Activated CD8-positive, alpha-beta T cell treated with anti-CD3 and anti-CD28 coated beads for 36 hours (primary cell): ENCODE measurements around the gene MYCBPAP. TPM values are rescaled to one million over a fixed set of nuclear protein-coding genes. Genes with fewer than 3 reads are reported as not detected.
A peak's percentile ranks its signal among the peaks of the same experiment; 100 is the strongest.

Experiments
- ATAC-seq: fragments of 200-7000 bp; cut with Tn5 transposase; one replicate; pipeline ENCODE4 v1.10.0; 2021; ENCODE audit warnings: mild to moderate bottlenecking, moderate library complexity
- CTCF ChIA-PET: fragments of 350-600 bp; sonication (Branson Sonifier 250); formaldehyde crosslinking; loops from one replicate; lab custom pipeline; 2021; ENCODE audit warnings: antibody characterized with exemption; lab: Charles Lee
- POLR2A ChIA-PET: fragments of 350-600 bp; sonication (Branson Sonifier 250); formaldehyde crosslinking; loops from one replicate; lab custom pipeline; 2021; ENCODE audit warnings: antibody characterized with exemption; lab: Charles Lee
- DNase-seq: peaks from one replicate; pipeline ENCODE4 v3.0.0-alpha.2; 2020
- H3K27ac Mint-ChIP-seq: one replicate; pipeline ENCODE4 v1.8.0; 2021; ENCODE audit warnings: mild to moderate bottlenecking, mixed read lengths
- H3K27me3 Mint-ChIP-seq: one replicate; pipeline ENCODE4 v1.8.0; 2021; ENCODE audit warnings: mixed read lengths
- H3K36me3 Mint-ChIP-seq: one replicate; pipeline ENCODE4 v1.8.0; 2021; ENCODE audit warnings: low read depth, mixed read lengths
- H3K4me1 Mint-ChIP-seq: one replicate; pipeline ENCODE4 v1.8.0; 2021; ENCODE audit warnings: low read depth, mixed read lengths
- H3K4me3 Mint-ChIP-seq: one replicate; pipeline ENCODE4 v1.8.0; 2021; ENCODE audit warnings: mild to moderate bottlenecking, moderate library complexity, mixed read lengths
- H3K9me3 Mint-ChIP-seq: one replicate; pipeline ENCODE4 v1.8.0; 2021; ENCODE audit warnings: mixed read lengths
- CTCF ChIP-seq: fragments of 200-600 bp; IDR thresholded peaks from one replicate; pipeline ENCODE4 v1.8.0; 2022; ENCODE audit warnings: antibody characterized with exemption, mild to moderate bottlenecking
- intact Hi-C: fragments of 100-400 bp; cut with micrococcal nuclease; formaldehyde crosslinking; loops from one replicate; pipeline ENCODE4 v1.10.0; 2022
- total RNA-seq, 2 experiments: library from RNA; stranded (reverse); gene quantifications; one replicate each; pipeline ENCODE4 v1.2.3, GENCODE V29; 2021

Gene MYCBPAP
- total RNA-seq, 2 experiments from 2014 or later = 6.7 to 6.9 TPM

- Mint-ChIP-seq H3K4me1 (peaks cover 22% of the 10 kb centered on the region), H3K27ac (peak within 1 kb of the TSS; percentile 93), H3K4me3 (peak within 1 kb of the TSS; percentile 89), H3K9me3 (no peaks in the 10 kb centered on the region), H3K36me3 (peaks cover 17% of the 10 kb centered on the region), H3K27me3 (peaks cover 3% of the 10 kb centered on the region)
- peak; percentile 86 for TF ChIP-seq CTCF
- ChIA-PET CTCF (interaction anchor here (0.7 to 4.1 kb wide), 27 partner anchors 8 to 278 kb away, joined by 3 to 40 read pairs (median 5); partner anchors contain the start of genes CACNA1G, COL1A1 and LRRC59), POLR2A (interaction anchor here (0.7 to 2.9 kb wide), 14 partner anchors 8 to 346 kb away, joined by 3 to 15 read pairs (median 4); partner anchors contain the start of genes CACNA1G, CHAD and LRRC59)
- intact Hi-C loops = no loop called here
- ATAC-seq = peak; percentile 94
- DNase-seq = peak; percentile 90
Observed at GRCh38 chr17:50478391-50479381, 29.6 kb upstream of the MYCBPAP start, which contains the start of gene RSAD1. RSAD1 (plus strand) TSS chr17:50478860; CDS start chr17:50478885, 25 bp downstream.

GRCh38 chr17:50479522-50480141 lies 28.6 kb upstream of the MYCBPAP start:
- DNase-seq (peak; percentile 79), ATAC-seq (peak; percentile 41)
- H3K36me3 Mint-ChIP-seq = peaks cover 20% of the 10 kb centered on the region
- H3K4me1 Mint-ChIP-seq = peaks cover 22% of the 10 kb centered on the region
- no peaks in the 10 kb centered on the region for H3K9me3 Mint-ChIP-seq
- intact Hi-C loops = loop anchor here (5.0 to 10.0 kb wide), 2 partner anchors 63 to 145 kb away; no protein-coding TSS in a partner anchor
- POLR2A ChIA-PET = interaction anchor here (0.7 to 2.9 kb wide), 14 partner anchors 9 to 345 kb away, joined by 3 to 15 read pairs (median 4); partner anchors contain the start of genes CACNA1G, CHAD and LRRC59
- H3K4me3 Mint-ChIP-seq = peak overlapping the region; percentile 89
- peaks cover 3% of the 10 kb centered on the region for H3K27me3 Mint-ChIP-seq
- H3K27ac Mint-ChIP-seq = peak overlapping the region; percentile 86
- TF ChIP-seq CTCF = peak; percentile 10
- CTCF ChIA-PET = interaction anchor here (0.7 to 4.1 kb wide), 27 partner anchors 10 to 279 kb away, joined by 3 to 40 read pairs (median 5); partner anchors contain the start of genes CACNA1G, COL1A1 and LRRC59

GRCh38 chr17:50480142-50480764 lies 28.0 kb upstream of the MYCBPAP start:
- no peak for DNase-seq
- Mint-ChIP-seq H3K27ac (no peak overlapping the region), H3K9me3 (no peaks in the 10 kb centered on the region), H3K27me3 (peaks cover 3% of the 10 kb centered on the region), H3K4me1 (peaks cover 22% of the 10 kb centered on the region), H3K4me3 (peak overlapping the region; percentile 89), H3K36me3 (peaks cover 21% of the 10 kb centered on the region)
- CTCF ChIA-PET = interaction anchor here (0.8 to 4.1 kb wide), 13 partner anchors 18 to 180 kb away, joined by 3 to 40 read pairs (median 5); partner anchors contain the start of gene CACNA1G
- TF ChIP-seq CTCF = no peak
- POLR2A ChIA-PET = interaction anchor here (0.7 to 2.9 kb wide), 9 partner anchors 12 to 98 kb away, joined by 3 to 15 read pairs (median 4); partner anchors contain the start of genes CACNA1G, CHAD and LRRC59
- no peak for ATAC-seq
- intact Hi-C loops = loop anchor here (5.0 to 10.0 kb wide), 2 partner anchors 62 to 145 kb away; no protein-coding TSS in a partner anchor

GRCh38 chr17:50480854-50481490 lies 27.3 kb upstream of the MYCBPAP start:
- peaks cover 3% of the 10 kb centered on the region for H3K27me3 Mint-ChIP-seq
- no peak for TF ChIP-seq CTCF
- intact Hi-C loops = loop anchor here (5.0 to 10.0 kb wide), 2 partner anchors 61 to 144 kb away; no protein-coding TSS in a partner anchor
- peaks cover 23% of the 10 kb centered on the region for H3K36me3 Mint-ChIP-seq
- no peak overlapping the region for H3K4me3 Mint-ChIP-seq
- H3K9me3 Mint-ChIP-seq = no peaks in the 10 kb centered on the region
- DNase-seq (no peak), ATAC-seq (no peak)
- peaks cover 22% of the 10 kb centered on the region for H3K4me1 Mint-ChIP-seq
- CTCF ChIA-PET = interaction anchor here (0.9 to 7.7 kb wide), 6 partner anchors 22 to 224 kb away, joined by 3 to 57 read pairs (median 8); no protein-coding TSS in a partner anchor
- POLR2A ChIA-PET = no interaction called here
- no peak overlapping the region for H3K27ac Mint-ChIP-seq
